B cell (primary cell): Measurements from ENCODE around the gene TSSC4. TPM values are rescaled to one million over a fixed set of nuclear protein-coding genes. Genes with fewer than 3 reads are reported as not detected.

ENCODE experiments used
- ATAC-seq: fragments of 200-7000 bp; cut with Tn5 transposase; one replicate; pipeline ENCODE4 v1.10.0; 2021; ENCODE audit warnings: low read depth, mild to moderate bottlenecking, moderate number of reproducible peaks, moderate library complexity
- CTCF ChIA-PET: fragments of 350-600 bp; sonication (Branson Sonifier 250); formaldehyde crosslinking; loops from one replicate; lab custom pipeline; 2021; ENCODE audit warnings: antibody characterized with exemption, inconsistent platforms; lab: Charles Lee
- POLR2A ChIA-PET: fragments of 350-600 bp; sonication (Branson Sonifier 250); formaldehyde crosslinking; loops from one replicate; lab custom pipeline; 2021; ENCODE audit warnings: antibody characterized with exemption; lab: Charles Lee
- DNase-seq: peaks from one replicate; pipeline ENCODE4 v3.0.0; 2013
- H2AFZ ChIP-seq: 2 replicates; pipeline ENCODE4 v1.6.1; 2012; ENCODE audit warnings: mild to moderate bottlenecking, low read depth, low read length; ENCODE audit not compliant: insufficient read depth, poor library complexity, severe bottlenecking
- H3K27ac ChIP-seq, 2 donors: 1 replicate in 1 of 2; 2 replicates in 1 of 2; pipeline ENCODE4 v1.5.1; 2012 to 2013; ENCODE audit warnings: low read length in 2 of 2, mild to moderate bottlenecking in 2 of 2, moderate library complexity in 1 of 2
- H3K27me3 ChIP-seq, 4 experiments: fragments of 200-600 bp in 1 of 4; sonication (generic) in 1 of 4; replicated peaks in 1 of 4; 1 replicate in 2 of 4; 2 replicates in 2 of 4; pipeline versions ENCODE4 v1.6.1 to v1.7.0; 2013 to 2016; ENCODE audit warnings: low read length in 3 of 4, mild to moderate bottlenecking in 2 of 4, mixed read lengths in 1 of 4, moderate library complexity in 1 of 4; ENCODE audit not compliant: insufficient read depth in 4 of 4, control insufficient read depth in 3 of 4; ENCODE audit errors: control extremely low read depth in 1 of 4
- H3K36me3 ChIP-seq, 2 experiments: replicated peaks in 1 of 2; 1 replicate in 1 of 2; 2 replicates in 1 of 2; pipeline versions ENCODE4 v1.6.1 to v1.7.1; 2013; ENCODE audit warnings: low read length in 1 of 2; ENCODE audit not compliant: insufficient read depth in 2 of 2, control insufficient read depth in 1 of 2; ENCODE audit errors: control extremely low read depth in 1 of 2, extremely low read depth in 1 of 2
- H3K4me1 ChIP-seq, 2 donors: fragments of 200-600 bp in 1 of 2; sonication (generic) in 1 of 2; 1 replicate in 1 of 2; 2 replicates in 1 of 2; pipeline versions ENCODE4 v1.5.1 to v1.6.1; 2013 to 2017; ENCODE audit warnings: low read length in 2 of 2; ENCODE audit not compliant: control insufficient read depth in 2 of 2, insufficient read depth in 2 of 2
- H3K4me2 ChIP-seq: replicated peaks from 2 replicates; pipeline ENCODE3; 2012; ENCODE audit warnings: mild to moderate bottlenecking, low read depth, low read length; ENCODE audit not compliant: poor library complexity, severe bottlenecking
- H3K4me3 ChIP-seq, 5 experiments: fragments of 200-600 bp in 1 of 5; sonication (generic) in 1 of 5; 1 replicate in 3 of 5; 2 replicates in 2 of 5; pipeline versions ENCODE4 v1.5.1 to v1.7.0; 2011 to 2016; ENCODE audit warnings: low read length in 4 of 5, mild to moderate bottlenecking in 4 of 5, low read depth in 2 of 5, control low read depth in 1 of 5, moderate library complexity in 1 of 5; ENCODE audit not compliant: insufficient read depth in 1 of 5; ENCODE audit errors: control extremely low read depth in 1 of 5, extremely low read depth in 1 of 5
- H3K79me2 ChIP-seq: fragments of 200-600 bp; sonication (generic); one replicate; pipeline ENCODE4 v1.6.0; 2016; ENCODE audit warnings: low read length; ENCODE audit not compliant: control insufficient read depth, insufficient read depth
- H3K9ac ChIP-seq: fragments of 200-600 bp; sonication (generic); 2 replicates; pipeline ENCODE4 v1.6.1; 2017; ENCODE audit warnings: mild to moderate bottlenecking, low read length, moderate library complexity
- H3K9me3 ChIP-seq, 3 donors: one replicate each; pipeline versions ENCODE4 v1.6.1 to v1.7.1; 2013; ENCODE audit warnings: low read length in 2 of 3; ENCODE audit not compliant: control insufficient read depth in 2 of 3, insufficient read depth in 1 of 3; ENCODE audit errors: control extremely low read depth in 1 of 3
- H4K20me1 ChIP-seq: 2 replicates; pipeline ENCODE4 v1.6.0; 2012; ENCODE audit warnings: mild to moderate bottlenecking, low read length; ENCODE audit not compliant: insufficient read depth, control insufficient read depth, poor library complexity, severe bottlenecking
- H3K27ac Mint-ChIP-seq: one replicate; pipeline ENCODE4 v1.8.0; 2021; ENCODE audit warnings: mixed read lengths
- H3K27me3 Mint-ChIP-seq: one replicate; pipeline ENCODE4 v1.8.0; 2021; ENCODE audit warnings: mixed read lengths
- H3K4me1 Mint-ChIP-seq: one replicate; pipeline ENCODE4 v1.8.0; 2021; ENCODE audit warnings: mixed read lengths
- H3K4me3 Mint-ChIP-seq: one replicate; pipeline ENCODE4 v1.8.0; 2021; ENCODE audit warnings: mixed read lengths
- H3K9me3 Mint-ChIP-seq: one replicate; pipeline ENCODE4 v1.8.0; 2022; ENCODE audit warnings: mixed read lengths; ENCODE audit not compliant: insufficient read depth
- EZH2 ChIP-seq: IDR thresholded peaks from 2 replicates; pipeline ENCODE4 v1.6.1; 2012; ENCODE audit warnings: borderline replicate concordance, low read depth, mild to moderate bottlenecking, moderate library complexity, low read length; ENCODE audit not compliant: insufficient read depth, poor library complexity, severe bottlenecking
- WGBS: methylation state at CpG from one replicate; pipeline ENCODE4 v1.1.5; 2013; ENCODE audit warnings: missing lambda C conversion rate; ENCODE audit not compliant: insufficient coverage; 5-methylcytosine and 5-hydroxymethylcytosine counted together
- intact Hi-C: fragments of 100-400 bp; cut with micrococcal nuclease; formaldehyde crosslinking; loops from one replicate; pipeline ENCODE4 v1.10.0; 2022
- polyA plus RNA-seq: library from polyadenylated mRNA; depleted of rRNA; stranded (reverse); fragments of >200 nt; gene quantifications from 2 replicates; pipeline ENCODE4 v1.2.3, GENCODE V29; 2012
- total RNA-seq, 2 donors: library from RNA; stranded (reverse); fragments of 120-200 nt in 1 of 2; gene quantifications; 1 replicate in 1 of 2; 2 replicates in 1 of 2; pipeline versions ENCODE4 v1.2.3 to v1.2.4, GENCODE V29; 2013 to 2022
- TF ChIP-seq, protein P1 (sequence below): fragments of 200-600 bp; IDR thresholded peaks from one replicate; pipeline ENCODE4 v1.8.0; 2022; ENCODE audit warnings: antibody characterized with exemption, mild to moderate bottlenecking

The TSSC4 gene
- total and polyA plus RNA-seq, 2 donors (not counting 1 experiment from before 2014, with no cell fraction given), result 49.4 to 57.5 TPM

DNA sequence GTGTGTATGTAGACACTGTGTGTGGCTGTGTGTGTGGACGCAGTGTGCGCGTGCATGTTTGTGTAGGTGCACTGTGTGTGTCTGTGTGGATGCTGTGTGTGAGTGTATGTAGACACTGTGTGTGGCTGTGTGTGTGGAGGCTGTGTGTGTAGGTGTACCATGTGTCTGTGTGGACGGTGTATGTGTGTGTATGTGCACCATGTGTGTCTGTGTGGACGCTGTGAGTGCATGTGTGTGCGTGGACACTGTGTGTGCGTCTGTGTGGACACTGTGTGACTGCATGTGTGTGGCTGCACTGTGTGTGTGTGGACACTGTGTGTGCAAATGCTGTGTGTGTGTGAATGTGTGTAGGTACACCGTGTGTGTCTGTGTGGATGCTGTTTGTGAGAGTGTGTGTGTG lies 33.5 kb downstream of the TSSC4 start:
- Mint-ChIP-seq H3K9me3 (no peaks in the 10 kb centered on the region), H3K27me3 (peaks cover 3% of the 10 kb centered on the region), H3K27ac (no peak overlapping the region), H3K4me3 (no peak overlapping the region), H3K4me1 (no peaks in the 10 kb centered on the region)
- no peak overlapping the region for H3K27ac ChIP-seq
- H3K4me1 ChIP-seq, result no peaks in the 10 kb centered on the region
- H3K27me3 ChIP-seq, result peaks cover 0 to 10% (median 1%) of the 10 kb centered on the region in 4 experiments
- H3K36me3 ChIP-seq, result no peaks in the 10 kb centered on the region
- intact Hi-C loops, result no loop called here
- no peak for ATAC-seq
- DNase-seq, result no peak
- H3K4me2 ChIP-seq, result no peak overlapping the region
- 99% methylated on average over 8 of the region's 8 CpGs for WGBS
- no peak overlapping the region for H2AFZ ChIP-seq
- POLR2A ChIA-PET, result no interaction called here
- H3K4me3 ChIP-seq, result no peak overlapping the region
- peaks cover 0 to 14% (median 0%) of the 10 kb centered on the region in 3 donors for H3K9me3 ChIP-seq
- H3K9ac ChIP-seq, result no peak overlapping the region
- no peaks in the 10 kb centered on the region for H4K20me1 ChIP-seq
- CTCF ChIA-PET, result no interaction called here
- no peaks in the 10 kb centered on the region for H3K79me2 ChIP-seq
- TF ChIP-seq EZH2, result no peak

DNA sequence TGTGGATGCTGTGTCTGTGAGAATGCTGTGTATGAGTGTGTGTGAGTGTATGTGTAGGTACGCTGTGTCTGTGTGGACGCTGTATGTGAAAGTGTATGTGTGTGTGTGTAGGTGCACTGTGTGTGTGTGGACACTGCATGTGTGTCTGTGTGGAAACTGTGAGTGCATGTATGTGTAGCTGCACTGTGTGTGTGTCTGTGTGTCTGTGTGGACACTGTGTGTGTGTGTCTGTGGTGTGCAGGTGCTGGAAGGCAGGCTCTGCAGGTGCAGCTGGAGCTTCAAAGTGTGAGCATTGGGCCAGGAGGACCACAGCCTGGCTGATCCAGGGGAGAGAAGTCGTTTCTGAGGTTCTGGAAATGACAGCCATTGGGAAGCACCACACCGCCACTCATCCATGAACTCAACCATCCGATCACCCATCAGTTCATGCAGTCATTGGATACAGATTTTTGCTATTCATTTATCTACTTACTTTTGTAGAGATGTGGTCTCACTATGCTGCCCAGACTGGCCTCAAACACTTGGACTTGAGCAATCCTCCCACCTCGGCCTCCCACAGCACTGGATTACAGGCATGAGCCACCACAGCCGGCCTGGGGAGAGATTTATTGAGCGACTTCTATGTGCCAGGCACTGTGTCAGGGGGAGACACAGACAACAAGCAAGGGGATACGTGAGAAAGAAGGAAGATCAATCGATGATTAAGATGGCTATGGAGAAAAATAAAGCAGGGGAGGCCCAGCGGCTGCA lies 34.1 kb downstream of the TSSC4 start:
- DNase-seq, result no peak
- TF ChIP-seq EZH2, result no peak
- TF ChIP-seq, protein P1, sequence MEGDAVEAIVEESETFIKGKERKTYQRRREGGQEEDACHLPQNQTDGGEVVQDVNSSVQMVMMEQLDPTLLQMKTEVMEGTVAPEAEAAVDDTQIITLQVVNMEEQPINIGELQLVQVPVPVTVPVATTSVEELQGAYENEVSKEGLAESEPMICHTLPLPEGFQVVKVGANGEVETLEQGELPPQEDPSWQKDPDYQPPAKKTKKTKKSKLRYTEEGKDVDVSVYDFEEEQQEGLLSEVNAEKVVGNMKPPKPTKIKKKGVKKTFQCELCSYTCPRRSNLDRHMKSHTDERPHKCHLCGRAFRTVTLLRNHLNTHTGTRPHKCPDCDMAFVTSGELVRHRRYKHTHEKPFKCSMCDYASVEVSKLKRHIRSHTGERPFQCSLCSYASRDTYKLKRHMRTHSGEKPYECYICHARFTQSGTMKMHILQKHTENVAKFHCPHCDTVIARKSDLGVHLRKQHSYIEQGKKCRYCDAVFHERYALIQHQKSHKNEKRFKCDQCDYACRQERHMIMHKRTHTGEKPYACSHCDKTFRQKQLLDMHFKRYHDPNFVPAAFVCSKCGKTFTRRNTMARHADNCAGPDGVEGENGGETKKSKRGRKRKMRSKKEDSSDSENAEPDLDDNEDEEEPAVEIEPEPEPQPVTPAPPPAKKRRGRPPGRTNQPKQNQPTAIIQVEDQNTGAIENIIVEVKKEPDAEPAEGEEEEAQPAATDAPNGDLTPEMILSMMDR, result no peak

More for the DNA sequence above, 34.1 kb downstream of the TSSC4 start:
- Mint-ChIP-seq H3K4me1 (no peaks in the 10 kb centered on the region), H3K9me3 (no peaks in the 10 kb centered on the region), H3K27me3 (peaks cover 3% of the 10 kb centered on the region), H3K4me3 (no peak overlapping the region), H3K27ac (no peak overlapping the region)
- Histone ChIP-seq H3K27ac (no peak overlapping the region), H3K36me3 (no peaks in the 10 kb centered on the region), H3K27me3 (peaks cover 0 to 10% (median 1%) of the 10 kb centered on the region in 4 experiments), H4K20me1 (no peaks in the 10 kb centered on the region), H3K9ac (no peak overlapping the region), H3K9me3 (peaks cover 0 to 14% (median 0%) of the 10 kb centered on the region in 3 donors), H3K4me2 (no peak overlapping the region), H2AFZ (no peak overlapping the region), H3K4me1 (no peaks in the 10 kb centered on the region), H3K4me3 (no peak overlapping the region), H3K79me2 (no peaks in the 10 kb centered on the region)
- no peak for ATAC-seq
- intact Hi-C loops, result no loop called here
- POLR2A ChIA-PET, result no interaction called here
- CTCF ChIA-PET, result no interaction called here
- 96% methylated on average over 10 of the region's 11 CpGs for WGBS
